ENCODE results near the gene ATP2B1.

Gene ATP2B1

GRCh38 chr12:89540586-89540985 lies 168.1 kb downstream of the ATP2B1 start:
- ATAC-seq (ENCODE audit: low read depth) (no peak), DNase-seq (ENCODE audit: low spot score) (no peak)

GRCh38 chr12:89539426-89540223 lies 169.0 kb downstream of the ATP2B1 start:
- no peak for TF ChIP-seq CTCF (IDR thresholded peaks at IDR 0.05; ENCODE audit: poor library complexity, severe bottlenecking)
- no peaks in the 10 kb centered on the region for H3K27me3 ChIP-seq (ENCODE audit: insufficient read depth, poor library complexity, severe bottlenecking)
- no peaks in the 10 kb centered on the region for H3K36me3 ChIP-seq (ENCODE audit: low read depth)
- H3K4me1 ChIP-seq (ENCODE audit: insufficient read depth, poor library complexity, severe bottlenecking) = no peaks in the 10 kb centered on the region
- ATAC-seq (ENCODE audit: low read depth) = no peak
- H3K9me3 ChIP-seq (ENCODE audit: severe bottlenecking) = no peaks in the 10 kb centered on the region
- no peak overlapping the region for H3K27ac ChIP-seq (ENCODE audit: poor library complexity, severe bottlenecking)
- no peak for DNase-seq (ENCODE audit: low spot score)
- no peak overlapping the region for H3K4me3 ChIP-seq (ENCODE audit: severe bottlenecking)

More at GRCh38 chr12:89540586-89540985, 168.1 kb downstream of the ATP2B1 start:
- no peak for TF ChIP-seq CTCF (IDR thresholded peaks at IDR 0.05; ENCODE audit: poor library complexity, severe bottlenecking)
- H3K9me3 ChIP-seq (ENCODE audit: severe bottlenecking) = no peaks in the 10 kb centered on the region
- no peak overlapping the region for H3K4me3 ChIP-seq (ENCODE audit: severe bottlenecking)
- H3K36me3 ChIP-seq (ENCODE audit: low read depth) = no peaks in the 10 kb centered on the region
- no peak overlapping the region for H3K27ac ChIP-seq (ENCODE audit: poor library complexity, severe bottlenecking)
- H3K4me1 ChIP-seq (ENCODE audit: insufficient read depth, poor library complexity, severe bottlenecking) = no peaks in the 10 kb centered on the region
- no peaks in the 10 kb centered on the region for H3K27me3 ChIP-seq (ENCODE audit: insufficient read depth, poor library complexity, severe bottlenecking)

GRCh38 chr12:89538897-89539296 lies 169.7 kb downstream of the ATP2B1 start:
- DNase-seq (ENCODE audit: low spot score) (no peak), ATAC-seq (ENCODE audit: low read depth) (no peak)
- TF ChIP-seq CTCF (IDR thresholded peaks at IDR 0.05; ENCODE audit: poor library complexity, severe bottlenecking) = no peak
- Histone ChIP-seq H3K4me3 (ENCODE audit: severe bottlenecking) (no peak overlapping the region), H3K27ac (ENCODE audit: poor library complexity, severe bottlenecking) (no peak overlapping the region), H3K36me3 (ENCODE audit: low read depth) (no peaks in the 10 kb centered on the region), H3K9me3 (ENCODE audit: severe bottlenecking) (no peaks in the 10 kb centered on the region), H3K4me1 (ENCODE audit: insufficient read depth, poor library complexity, severe bottlenecking) (no peaks in the 10 kb centered on the region), H3K27me3 (ENCODE audit: insufficient read depth, poor library complexity, severe bottlenecking) (no peaks in the 10 kb centered on the region)

Measured in RWPE2 (cell line).